Measurements from ENCODE around the gene CCL11.

GRCh38 chr17:34255381-34255732 is 30.2 kb upstream of the CCL11 start:
- TF ChIP-seq POLR2A (IDR thresholded peaks at IDR 0.05): no peak
- TF ChIP-seq, protein P1, sequence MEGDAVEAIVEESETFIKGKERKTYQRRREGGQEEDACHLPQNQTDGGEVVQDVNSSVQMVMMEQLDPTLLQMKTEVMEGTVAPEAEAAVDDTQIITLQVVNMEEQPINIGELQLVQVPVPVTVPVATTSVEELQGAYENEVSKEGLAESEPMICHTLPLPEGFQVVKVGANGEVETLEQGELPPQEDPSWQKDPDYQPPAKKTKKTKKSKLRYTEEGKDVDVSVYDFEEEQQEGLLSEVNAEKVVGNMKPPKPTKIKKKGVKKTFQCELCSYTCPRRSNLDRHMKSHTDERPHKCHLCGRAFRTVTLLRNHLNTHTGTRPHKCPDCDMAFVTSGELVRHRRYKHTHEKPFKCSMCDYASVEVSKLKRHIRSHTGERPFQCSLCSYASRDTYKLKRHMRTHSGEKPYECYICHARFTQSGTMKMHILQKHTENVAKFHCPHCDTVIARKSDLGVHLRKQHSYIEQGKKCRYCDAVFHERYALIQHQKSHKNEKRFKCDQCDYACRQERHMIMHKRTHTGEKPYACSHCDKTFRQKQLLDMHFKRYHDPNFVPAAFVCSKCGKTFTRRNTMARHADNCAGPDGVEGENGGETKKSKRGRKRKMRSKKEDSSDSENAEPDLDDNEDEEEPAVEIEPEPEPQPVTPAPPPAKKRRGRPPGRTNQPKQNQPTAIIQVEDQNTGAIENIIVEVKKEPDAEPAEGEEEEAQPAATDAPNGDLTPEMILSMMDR (IDR thresholded peaks at IDR 0.05): no peak

All from Peyer's patch (tissue), 4 donors.